Esophagus muscularis mucosa (tissue), 4 donors: ENCODE results near the gene DTYMK. TPM values are rescaled to one million over a fixed set of nuclear protein-coding genes. Genes with fewer than 3 reads are reported as not detected.

ENCODE experiments used
- DNase-seq: peaks from one replicate; pipeline ENCODE4 v3.0.0-alpha.2; 2017; ENCODE audit errors: extremely low spot score
- H3K27ac ChIP-seq, 4 donors: fragments of 200-600 bp; sonication (generic); replicated peaks in 1 of 4; 1 replicate in 3 of 4; 2 replicates in 1 of 4; pipeline ENCODE4 v1.5.1; 2016 to 2019; ENCODE audit warnings: mild to moderate bottlenecking in 1 of 4
- H3K27me3 ChIP-seq, 4 donors: fragments of 200-600 bp; sonication (generic); one replicate each; pipeline versions ENCODE4 v1.5.1 to v1.6.0; 2016 to 2019
- H3K36me3 ChIP-seq, 4 donors: fragments of 200-600 bp; sonication (generic); one replicate each; pipeline ENCODE4 v1.5.1; 2016 to 2019
- H3K4me1 ChIP-seq, 4 donors: fragments of 200-600 bp; sonication (generic); one replicate each; pipeline ENCODE4 v1.5.1; 2016 to 2019
- H3K4me3 ChIP-seq, 4 donors: fragments of 200-600 bp; sonication (generic); 1 replicate in 2 of 4; 2 replicates in 2 of 4; pipeline ENCODE4 v1.5.1; 2016 to 2019; ENCODE audit warnings: mild to moderate bottlenecking in 4 of 4, moderate library complexity in 1 of 4
- H3K9me3 ChIP-seq, 4 donors: fragments of 200-600 bp; sonication (generic); 1 replicate in 3 of 4; 2 replicates in 1 of 4; pipeline ENCODE4 v1.5.1; 2016 to 2019
- EP300 ChIP-seq: sonication (generic); formaldehyde crosslinking; IDR thresholded peaks from one replicate; pipeline ENCODE4 v1.6.1; 2017; ENCODE audit warnings: antibody characterized with exemption
- POLR2A ChIP-seq: fragments of 450-650 bp; IDR thresholded peaks from one replicate; pipeline ENCODE4 v1.6.1; 2017; ENCODE audit warnings: antibody characterized with exemption, moderate library complexity, mild to moderate bottlenecking, low read depth
- POLR2AphosphoS5 ChIP-seq, 2 donors: sonication (generic); formaldehyde crosslinking; IDR thresholded peaks; one replicate each; pipeline ENCODE4 v1.6.1; 2017; ENCODE audit warnings: antibody characterized with exemption in 2 of 2
- WGBS: methylation state at CpG from one replicate; pipeline ENCODE4 v1.1.5; 2018; 5-methylcytosine and 5-hydroxymethylcytosine counted together
- intact Hi-C: fragments of 100-400 bp; cut with DNase I; formaldehyde crosslinking; loops from one replicate; pipeline ENCODE4 v1.15.1; 2023
- total RNA-seq, 4 donors: library from RNA; depleted of rRNA; stranded (reverse); fragments of >200 nt; gene quantifications; one replicate each; pipeline versions ENCODE4 v1.1.0 to v1.2.1, GENCODE V29; 2016
- TF ChIP-seq, protein P1 (sequence below), 3 experiments: fragments of 200-600 bp in 2 of 3; fragments of 450-650 bp in 1 of 3; sonication (generic) in 2 of 3; IDR thresholded peaks; one replicate each; pipeline ENCODE4 v1.5.1; 2017 to 2019; ENCODE audit warnings: antibody characterized with exemption in 3 of 3, mild to moderate bottlenecking in 2 of 3, moderate library complexity in 1 of 3

The DTYMK gene
- total RNA-seq, 4 donors from 2014 or later, result 6.8 to 14.5 (median 10.6) TPM

DNA sequence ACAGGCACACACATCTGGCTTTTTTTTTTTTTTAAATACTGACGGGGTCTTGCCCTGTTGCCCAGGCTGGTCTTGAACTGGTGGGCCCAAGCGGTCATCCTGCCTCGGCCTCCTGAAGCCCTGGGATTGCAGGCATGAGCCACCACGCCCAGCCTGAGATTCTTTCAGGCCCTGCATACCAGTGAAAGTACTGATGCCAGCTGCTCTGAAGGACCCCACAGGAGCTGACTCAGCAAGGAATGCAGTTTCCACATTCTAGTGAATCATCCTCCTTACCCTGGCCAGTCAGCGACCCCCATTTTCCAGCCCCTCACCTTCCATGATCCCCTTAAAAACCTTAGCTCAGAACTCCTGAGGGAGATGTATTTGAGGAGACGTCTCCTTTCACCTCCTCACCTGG is 5.8 kb upstream of the DTYMK start:
- no peak for DNase-seq
- intact Hi-C loops, result no loop called here
- Histone ChIP-seq H3K9me3 (no peaks in the 10 kb centered on the region), H3K27me3 (no peaks in the 10 kb centered on the region), H3K27ac (no peak overlapping the region), H3K4me1 (peaks cover 16 to 29% (median 22%) of the 10 kb centered on the region in 4 donors), H3K36me3 (peaks cover 7 to 57% (median 52%) of the 10 kb centered on the region in 4 donors), H3K4me3 (no peak overlapping the region)
- 80% methylated on average over 6 of the region's 6 CpGs for WGBS
- no peak for TF ChIP-seq EP300
- TF ChIP-seq, protein P1, sequence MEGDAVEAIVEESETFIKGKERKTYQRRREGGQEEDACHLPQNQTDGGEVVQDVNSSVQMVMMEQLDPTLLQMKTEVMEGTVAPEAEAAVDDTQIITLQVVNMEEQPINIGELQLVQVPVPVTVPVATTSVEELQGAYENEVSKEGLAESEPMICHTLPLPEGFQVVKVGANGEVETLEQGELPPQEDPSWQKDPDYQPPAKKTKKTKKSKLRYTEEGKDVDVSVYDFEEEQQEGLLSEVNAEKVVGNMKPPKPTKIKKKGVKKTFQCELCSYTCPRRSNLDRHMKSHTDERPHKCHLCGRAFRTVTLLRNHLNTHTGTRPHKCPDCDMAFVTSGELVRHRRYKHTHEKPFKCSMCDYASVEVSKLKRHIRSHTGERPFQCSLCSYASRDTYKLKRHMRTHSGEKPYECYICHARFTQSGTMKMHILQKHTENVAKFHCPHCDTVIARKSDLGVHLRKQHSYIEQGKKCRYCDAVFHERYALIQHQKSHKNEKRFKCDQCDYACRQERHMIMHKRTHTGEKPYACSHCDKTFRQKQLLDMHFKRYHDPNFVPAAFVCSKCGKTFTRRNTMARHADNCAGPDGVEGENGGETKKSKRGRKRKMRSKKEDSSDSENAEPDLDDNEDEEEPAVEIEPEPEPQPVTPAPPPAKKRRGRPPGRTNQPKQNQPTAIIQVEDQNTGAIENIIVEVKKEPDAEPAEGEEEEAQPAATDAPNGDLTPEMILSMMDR (IDR thresholded peaks at IDR 0.05), result no peak
- no peak for TF ChIP-seq POLR2AphosphoS5 (IDR thresholded peaks at IDR 0.05)
- no peak for TF ChIP-seq POLR2A

DNA sequence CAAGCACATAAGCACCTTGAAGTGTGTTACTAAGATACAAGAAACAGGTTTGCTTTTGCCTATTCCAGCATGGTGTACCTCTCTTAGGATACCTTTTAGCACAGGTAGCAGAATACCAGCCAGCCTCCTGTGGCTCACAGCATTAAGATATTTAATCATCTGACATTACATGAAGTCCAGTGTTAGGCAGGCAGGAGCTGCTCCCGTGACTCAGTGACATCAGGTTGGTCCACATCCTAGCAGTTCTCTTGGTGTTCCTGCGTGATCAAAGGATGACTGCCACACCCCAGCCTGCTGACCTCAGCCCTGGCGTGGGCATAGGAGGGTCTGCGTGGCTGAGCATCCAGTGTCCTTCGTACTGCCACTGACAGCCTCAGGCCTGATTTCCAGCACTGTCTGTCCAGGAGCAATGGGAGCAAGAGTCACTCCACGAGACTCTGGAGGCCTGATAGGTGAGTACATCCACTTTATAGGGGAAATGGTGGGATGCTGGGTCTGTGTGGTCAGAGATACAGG is 3.6 kb upstream of the DTYMK start:
- H3K36me3 ChIP-seq, result peaks cover 7 to 50% (median 47%) of the 10 kb centered on the region in 4 donors
- no peak for DNase-seq
- no peaks in the 10 kb centered on the region for H3K9me3 ChIP-seq
- H3K4me1 ChIP-seq, result peaks cover 24 to 41% (median 34%) of the 10 kb centered on the region in 4 donors
- H3K27ac ChIP-seq, result no peak overlapping the region
- TF ChIP-seq POLR2AphosphoS5 (IDR thresholded peaks at IDR 0.05) (no peak), EP300 (no peak), POLR2A (no peak)
- TF ChIP-seq, protein P1 (IDR thresholded peaks at IDR 0.05), result no peak
- intact Hi-C loops, result no loop called here
- no peaks in the 10 kb centered on the region for H3K27me3 ChIP-seq
- H3K4me3 ChIP-seq, result no peak overlapping the region
- WGBS, result 76% methylated on average over 4 of the region's 6 CpGs

DNA sequence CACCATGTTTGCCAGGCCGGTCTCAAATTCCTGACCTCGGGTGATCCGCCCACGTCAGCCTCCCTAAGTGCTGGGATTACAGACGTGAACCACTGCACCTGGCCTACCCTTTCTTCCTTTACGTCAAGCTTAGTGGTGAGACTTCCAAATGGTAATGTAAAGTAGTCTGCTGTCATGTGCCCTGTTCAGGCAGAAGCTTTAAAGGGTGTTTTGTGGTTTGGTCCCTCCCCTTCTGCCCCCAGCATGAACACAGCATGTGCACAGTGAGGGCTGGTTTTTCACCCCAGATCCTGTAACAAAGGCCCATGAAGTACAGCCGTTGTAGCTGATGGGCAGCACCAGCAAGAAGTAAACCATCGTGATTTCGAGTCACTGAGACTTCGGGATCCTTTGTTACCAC is 2.7 kb upstream of the DTYMK start:
- H3K27me3 ChIP-seq, result no peaks in the 10 kb centered on the region
- 87% methylated on average over 10 of the region's 10 CpGs for WGBS
- intact Hi-C loops, result no loop called here
- no peak overlapping the region for H3K4me3 ChIP-seq
- DNase-seq, result no peak
- peaks cover 24 to 42% (median 35%) of the 10 kb centered on the region in 4 donors for H3K4me1 ChIP-seq
- H3K27ac ChIP-seq, result no peak overlapping the region
- TF ChIP-seq POLR2AphosphoS5 (IDR thresholded peaks at IDR 0.05) (no peak), POLR2A (no peak)
- no peaks in the 10 kb centered on the region for H3K9me3 ChIP-seq
- peaks cover 7 to 41% (median 37%) of the 10 kb centered on the region in 4 donors for H3K36me3 ChIP-seq

DNA sequence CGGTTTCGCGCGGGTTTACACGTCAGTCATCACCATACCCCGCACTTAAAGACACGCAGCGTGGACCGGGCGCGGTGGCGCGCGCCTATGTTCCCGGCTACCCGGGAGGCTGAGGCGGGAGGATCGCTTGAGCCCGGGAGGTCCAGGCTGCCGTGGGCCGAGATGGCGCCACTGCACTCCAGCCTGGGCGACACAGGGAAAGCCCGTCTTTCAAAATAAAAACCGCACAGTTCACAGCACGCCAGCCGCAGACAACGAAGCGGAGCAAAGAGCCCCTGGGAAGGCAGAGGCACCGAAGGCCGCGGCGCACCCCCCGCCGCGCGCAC is 328 bp downstream of the DTYMK start:
- intact Hi-C loops, result no loop called here
- peak overlapping the region; percentile 85 to 99 (median 98) for H3K4me3 ChIP-seq
- peaks cover 24 to 46% (median 40%) of the 10 kb centered on the region in 4 donors for H3K4me1 ChIP-seq
- no peaks in the 10 kb centered on the region for H3K9me3 ChIP-seq
- peaks cover 4 to 28% (median 22%) of the 10 kb centered on the region in 4 donors for H3K36me3 ChIP-seq
- no peaks in the 10 kb centered on the region for H3K27me3 ChIP-seq
- peak overlapping the region; percentile 90 to 97 (median 96) for H3K27ac ChIP-seq
- no peak for DNase-seq
- 0% methylated on average over 27 of the region's 37 CpGs for WGBS
- TF ChIP-seq POLR2AphosphoS5 (IDR thresholded peaks at IDR 0.05) (no peak), EP300 (no peak), POLR2A (no peak)
- TF ChIP-seq, protein P1 (IDR thresholded peaks at IDR 0.05), result no peak

DNA sequence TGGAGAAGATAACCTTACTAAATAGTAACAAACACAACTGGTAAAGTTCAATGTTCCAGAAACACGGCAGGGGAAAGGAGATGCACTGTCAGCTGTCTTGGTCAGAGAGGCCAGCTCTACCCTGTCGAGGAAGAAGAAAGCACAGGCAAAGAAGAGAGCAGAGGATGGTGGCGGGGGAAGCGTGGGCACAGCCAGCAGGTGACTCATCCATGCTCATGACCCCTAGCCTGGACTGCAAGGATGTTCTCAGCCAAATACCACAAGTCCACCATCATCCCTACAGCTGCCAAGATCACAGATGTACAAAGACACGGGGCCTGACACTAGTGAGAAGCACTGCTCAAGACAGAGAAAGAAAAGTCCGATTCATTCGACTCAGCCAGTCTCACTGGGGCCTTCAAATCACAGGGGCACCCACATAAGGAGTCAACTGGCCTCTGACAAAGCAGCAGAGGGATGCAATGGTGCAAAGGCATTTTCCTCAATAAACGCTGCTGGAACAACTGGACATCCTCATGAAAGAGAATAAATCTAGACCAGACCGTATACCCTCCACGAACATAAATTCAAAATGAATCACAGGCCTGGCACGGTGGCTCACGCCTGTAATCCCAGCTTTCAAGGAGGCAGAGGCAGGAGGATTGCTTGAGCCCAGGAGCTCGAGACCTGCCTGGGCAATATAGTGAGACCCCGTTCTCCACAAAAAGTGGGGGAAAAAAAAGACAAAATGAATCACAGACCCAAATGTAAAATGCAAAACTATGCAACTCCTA is 5.6 kb downstream of the DTYMK start:
- 65% methylated on average over 14 of the region's 14 CpGs for WGBS
- Histone ChIP-seq H3K4me3 (no peak overlapping the region), H3K9me3 (no peaks in the 10 kb centered on the region), H3K27ac (peak overlapping the region; percentile 41 to 65 (median 57)), H3K36me3 (peaks cover 0 to 53% (median 37%) of the 10 kb centered on the region in 4 donors), H3K4me1 (peaks cover 9 to 23% (median 21%) of the 10 kb centered on the region in 4 donors), H3K27me3 (no peaks in the 10 kb centered on the region)
- TF ChIP-seq EP300, result no peak
- TF ChIP-seq, protein P1 (IDR thresholded peaks at IDR 0.05), result no peak
- TF ChIP-seq POLR2A, result no peak
- TF ChIP-seq POLR2AphosphoS5 (IDR thresholded peaks at IDR 0.05), result peak; percentile 67 to 74
- intact Hi-C loops, result loop anchor here (5.0 kb wide), 1 partner anchor 44 kb away; the partner anchor contains the start of genes ATG4B and THAP4
- DNase-seq, result no peak
